Activated CD8-positive, alpha-beta memory T cell treated with anti-CD3 and anti-CD28 coated beads, Interleukin-2, amount 50 U/mL, for 24 hours (primary cell): ENCODE results near the gene BMPR1B.
"Not testable (repeated sequence)": the region's sequence is repeated elsewhere in the genome, so short reads cannot be mapped to it uniquely, and the experiment has no call there.

Source experiments
- DNase-seq: peaks from one replicate; pipeline ENCODE4 v3.0.0-alpha.2; 2020; ENCODE audit errors: extremely low read depth

The BMPR1B gene

DNA sequence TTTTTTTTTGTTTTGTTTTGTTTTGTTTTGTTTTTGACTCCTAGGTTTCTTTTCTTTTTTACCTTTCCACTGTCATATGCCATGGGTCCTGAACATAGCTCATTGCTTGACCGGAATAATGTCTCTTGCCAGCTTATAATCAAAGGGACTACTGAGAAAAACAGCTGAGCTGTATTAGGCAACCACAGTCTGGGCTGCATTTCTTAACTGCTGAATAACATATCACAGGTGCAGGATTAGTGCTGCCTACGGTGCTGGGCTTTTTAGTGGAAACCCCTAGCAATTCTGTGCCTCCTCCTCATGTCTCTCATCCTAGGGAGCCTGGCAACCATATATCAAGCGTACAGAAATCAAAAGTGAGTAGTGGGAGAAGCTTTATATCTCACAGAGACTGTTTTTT is 333.5 kb downstream of the BMPR1B start:
- DNase-seq, result no peak

DNA sequence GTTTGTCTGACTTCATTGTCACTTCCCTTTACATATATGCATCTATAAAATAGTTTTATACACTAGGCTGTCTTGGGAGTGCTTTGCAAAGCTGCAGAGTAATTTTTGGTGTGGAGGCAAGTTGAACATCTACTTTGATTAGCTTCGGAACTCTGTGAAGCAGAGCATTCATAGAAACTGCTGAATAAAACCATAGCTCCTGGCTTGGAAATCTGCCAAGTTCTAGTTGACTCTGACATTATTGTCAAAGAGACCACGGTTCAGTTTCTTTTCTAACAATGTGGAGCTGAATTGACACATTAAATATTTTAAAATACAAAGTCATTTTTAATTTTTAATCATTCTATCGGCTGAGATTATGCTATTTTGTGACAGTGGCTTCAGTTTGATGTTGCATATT is 335.0 kb downstream of the BMPR1B start:
- DNase-seq, result no peak

DNA sequence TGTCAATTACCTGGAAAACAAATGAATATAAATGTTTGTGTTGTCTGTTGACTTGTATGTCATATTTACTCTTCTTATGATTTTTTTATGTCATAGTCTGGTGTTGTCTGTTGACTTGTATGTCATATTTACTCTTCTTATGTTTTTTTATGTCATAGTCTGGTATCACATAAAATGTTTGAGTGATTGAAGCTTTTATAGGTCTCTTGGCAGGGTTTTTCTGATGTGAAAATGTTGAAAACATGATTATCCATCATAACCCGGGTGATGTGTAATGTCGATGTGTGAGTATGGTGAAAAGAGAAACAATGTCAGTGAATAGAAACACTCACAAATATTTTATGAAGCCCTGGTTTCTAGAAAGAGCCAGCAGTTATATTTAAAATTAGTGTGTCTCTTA is 335.7 kb downstream of the BMPR1B start:
- DNase-seq, result no peak

DNA sequence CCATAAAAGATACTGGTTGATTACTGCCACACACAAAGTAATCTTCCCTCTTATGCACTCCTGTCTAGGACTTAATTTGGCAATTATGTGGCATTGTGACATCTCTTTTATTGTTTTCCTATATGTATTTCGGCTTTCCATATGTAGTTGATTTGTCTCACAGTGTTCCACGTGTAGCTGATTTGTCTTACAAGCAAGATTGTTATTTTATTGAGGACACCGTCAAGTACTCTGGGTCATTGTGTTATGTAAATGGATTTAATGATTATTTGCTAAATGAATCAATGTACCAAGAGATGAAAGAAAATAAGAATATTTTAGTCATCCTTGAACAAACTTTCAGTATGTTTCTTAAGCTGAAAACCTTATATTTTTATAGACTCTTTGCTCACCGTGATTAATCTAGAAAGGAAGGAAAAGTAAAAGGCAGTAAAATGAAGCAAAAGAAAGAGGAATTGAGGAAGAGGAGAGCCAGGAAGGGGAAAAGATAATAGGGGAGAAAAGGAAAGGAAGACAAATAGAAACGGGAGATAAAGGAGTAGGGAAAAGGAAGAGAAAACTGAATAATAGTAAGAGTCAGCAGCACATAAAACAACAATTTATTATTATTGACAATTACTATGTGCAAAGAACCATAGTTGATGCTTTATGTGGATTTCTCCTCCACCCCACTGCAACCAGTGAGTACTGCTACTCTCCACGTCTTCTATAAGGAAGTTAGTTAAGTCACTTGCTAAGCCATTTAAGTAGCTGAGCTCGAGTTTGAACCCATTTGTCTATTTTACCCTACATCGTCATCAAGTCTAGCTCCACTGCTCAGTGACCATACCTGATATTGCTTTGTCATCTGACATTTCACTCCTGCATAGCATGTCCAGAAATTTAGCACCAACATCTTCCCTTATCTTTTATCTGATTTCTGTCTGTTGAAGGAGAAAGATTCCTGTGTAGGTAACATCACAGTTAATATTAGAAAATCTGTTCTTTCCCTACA is 336.5 kb downstream of the BMPR1B start:
- DNase-seq, result no peak

DNA sequence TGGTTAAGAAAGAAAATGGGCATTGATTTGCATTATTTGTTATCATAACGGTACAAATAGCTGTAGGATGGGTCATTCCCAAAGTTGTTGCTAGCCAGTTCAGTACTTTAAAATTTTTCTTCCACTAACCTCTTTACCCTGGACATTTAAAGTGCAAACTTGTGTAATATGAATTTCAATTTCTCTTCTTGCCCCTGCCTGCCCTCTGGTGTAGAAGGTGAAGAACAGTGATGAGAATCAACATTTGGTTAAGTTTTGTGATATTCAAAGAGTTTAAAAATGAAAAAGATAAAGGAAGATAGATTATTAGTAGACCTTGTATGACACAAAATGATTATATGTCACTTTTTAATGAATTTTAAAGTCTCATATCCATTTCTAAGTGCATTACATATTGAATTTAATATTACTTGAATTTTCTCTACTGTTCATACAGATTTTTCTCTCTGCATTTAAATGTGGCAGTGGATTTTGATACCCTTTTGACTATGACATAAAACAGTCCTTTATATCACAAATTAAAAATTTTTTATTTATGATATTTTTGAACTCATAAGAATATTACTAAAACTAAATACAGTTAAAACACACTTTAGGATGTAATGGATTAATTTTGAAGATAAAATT is 337.7 kb downstream of the BMPR1B start:
- no peak for DNase-seq

DNA sequence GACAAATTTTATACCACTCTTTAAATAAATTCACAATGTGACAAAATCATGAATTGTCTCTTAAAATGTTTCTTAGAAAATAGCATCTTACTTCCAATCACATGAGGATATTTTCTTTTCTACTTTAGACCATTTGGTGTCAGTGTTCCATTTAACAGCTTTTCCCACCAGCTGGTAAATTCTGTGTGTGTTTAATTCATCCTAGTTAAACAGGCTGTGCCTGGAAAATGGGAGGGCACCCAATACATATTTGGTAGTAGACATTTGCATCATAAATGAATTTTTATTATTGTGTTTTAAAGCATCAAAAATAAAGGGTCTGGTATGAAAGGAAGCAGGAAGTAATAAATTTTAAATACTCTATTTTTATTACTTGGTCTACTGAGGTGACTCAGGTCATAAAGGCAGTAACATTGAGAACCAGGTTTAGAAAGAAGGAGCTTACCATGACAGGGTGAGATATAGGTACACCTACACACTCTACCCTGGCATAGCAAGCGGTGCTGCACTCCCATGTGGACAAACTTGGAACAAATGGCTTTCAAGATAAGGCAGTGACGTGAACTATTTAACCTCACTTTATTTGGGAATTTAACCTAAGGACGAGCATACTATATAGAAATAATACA is 344.5 kb downstream of the BMPR1B start:
- no peak for DNase-seq

DNA sequence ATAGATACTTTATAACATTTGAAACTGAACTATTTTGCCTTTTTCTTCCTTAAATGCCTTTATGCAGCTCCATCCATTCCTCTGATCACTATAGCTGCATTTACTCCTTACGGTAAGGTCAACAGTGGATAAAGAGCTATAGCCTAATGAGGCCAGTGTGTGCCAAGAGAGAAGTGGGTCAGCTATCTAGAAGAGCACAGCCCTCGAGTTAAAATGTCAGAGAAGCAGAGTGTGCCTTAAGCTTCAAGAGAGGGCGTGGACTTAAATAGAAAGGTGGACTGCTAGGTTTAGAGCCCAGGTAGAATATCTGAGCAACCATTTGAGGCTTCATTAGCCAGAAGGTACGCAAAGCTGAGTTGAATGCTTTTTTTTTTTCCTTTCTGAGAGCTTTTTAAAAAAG is 347.4 kb downstream of the BMPR1B start:
- no peak for DNase-seq

DNA sequence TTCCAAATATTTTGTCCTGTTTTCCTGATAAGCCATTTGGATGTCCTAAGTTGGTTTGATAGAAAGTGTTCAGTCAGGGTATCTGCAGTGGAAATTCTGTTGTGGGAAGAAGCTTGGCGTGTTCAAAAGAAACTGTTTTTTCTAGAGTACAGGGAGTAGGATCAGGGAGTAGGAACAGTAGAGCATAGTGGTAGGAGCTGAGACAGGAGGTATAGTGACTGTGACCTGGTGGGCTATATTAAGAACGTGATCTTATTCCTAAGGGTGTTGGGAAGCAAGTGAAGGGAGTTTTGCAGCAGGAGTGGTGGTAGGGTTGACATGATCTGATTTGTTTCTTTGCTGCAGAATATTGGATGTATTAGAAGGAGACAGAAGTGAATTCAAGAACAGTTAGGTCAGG is 348.2 kb downstream of the BMPR1B start:
- DNase-seq, result no peak

DNA sequence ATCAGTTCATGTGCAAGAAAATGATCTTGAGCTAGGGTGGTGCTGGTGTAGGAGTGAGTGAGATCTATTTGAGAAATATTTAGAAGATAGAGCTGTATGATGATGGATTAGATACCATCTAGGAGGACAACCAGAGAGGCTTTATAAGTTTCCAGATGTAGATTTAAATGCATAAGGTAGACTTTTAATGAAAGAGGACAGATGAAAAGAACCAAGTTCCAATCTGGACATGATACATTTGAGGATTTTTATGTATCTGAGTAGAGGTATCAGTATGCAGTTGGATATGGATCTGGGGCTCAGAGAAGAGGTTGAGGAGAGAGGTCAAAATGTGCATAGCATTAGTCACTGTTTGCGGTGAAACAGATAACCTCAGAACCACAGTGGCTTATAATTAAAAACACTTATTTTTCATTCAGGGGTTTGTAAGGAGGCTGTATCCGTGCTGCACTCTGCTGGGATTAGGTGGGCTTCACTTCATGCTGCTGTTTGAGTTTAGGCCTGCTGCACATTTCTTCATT is 348.7 kb downstream of the BMPR1B start:
- DNase-seq, result no peak

DNA sequence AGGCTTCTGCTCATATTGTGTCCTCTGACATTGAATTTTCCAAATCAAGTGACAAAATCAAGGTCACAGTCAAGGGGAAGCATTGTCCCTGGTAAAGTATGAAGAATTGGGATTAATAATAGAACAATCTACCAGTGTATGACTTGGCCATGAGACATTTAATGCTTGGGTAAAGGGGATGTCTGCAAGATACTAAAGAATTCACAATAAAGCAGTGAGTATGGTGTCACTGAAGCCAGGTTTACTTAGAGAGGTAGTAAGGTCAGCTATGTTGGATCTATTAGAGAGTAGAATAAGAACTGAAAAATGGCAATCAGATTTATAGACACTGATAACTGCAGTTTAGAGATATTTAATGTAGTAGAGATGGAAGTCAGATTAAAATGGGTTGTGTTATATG is 349.2 kb downstream of the BMPR1B start:
- no peak for DNase-seq

DNA sequence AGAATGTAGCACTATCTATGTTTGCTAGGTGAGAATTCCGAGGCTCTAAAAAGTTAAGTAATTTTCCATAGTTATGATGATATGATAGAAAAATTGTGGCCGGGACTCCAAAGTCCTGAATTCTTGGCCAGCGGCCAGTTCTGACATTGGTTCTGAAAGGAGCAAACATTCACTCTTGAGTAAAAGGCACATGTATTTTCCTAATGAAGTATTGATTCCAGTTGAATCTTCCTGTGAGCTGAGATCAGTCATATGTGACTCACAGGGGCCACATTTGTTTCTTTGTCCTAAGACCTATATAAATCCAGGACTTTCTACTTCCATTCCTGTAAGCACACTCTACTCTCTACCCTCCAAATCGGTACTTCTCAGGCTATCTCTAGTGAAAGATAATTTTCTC is 349.9 kb downstream of the BMPR1B start:
- DNase-seq, result no peak

DNA sequence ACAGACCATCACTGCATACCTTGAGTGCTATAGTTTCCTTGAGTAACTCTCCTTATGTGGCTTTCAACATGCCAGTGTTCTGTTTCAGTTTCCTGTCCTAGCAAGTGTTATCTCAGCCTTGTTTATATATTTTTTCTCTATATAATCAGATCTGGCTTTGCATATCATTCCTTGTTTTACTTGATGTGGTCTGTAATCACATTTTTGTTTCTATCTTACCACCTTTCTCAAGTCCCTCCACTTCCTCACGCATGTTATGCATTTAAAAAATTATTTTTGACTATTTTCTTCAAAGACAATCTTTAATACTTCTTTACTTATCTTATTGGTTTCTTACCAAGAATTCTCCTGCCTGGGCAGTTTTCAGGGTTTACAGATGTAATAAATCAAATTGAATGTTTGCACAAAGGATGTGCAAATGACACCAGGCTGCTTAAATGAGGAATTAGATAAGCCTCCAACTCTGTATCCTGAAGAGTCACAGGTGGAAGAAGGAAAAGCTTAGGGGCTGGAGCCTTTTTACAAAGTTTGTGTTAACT is 351.2 kb downstream of the BMPR1B start:
- DNase-seq, result no peak

DNA sequence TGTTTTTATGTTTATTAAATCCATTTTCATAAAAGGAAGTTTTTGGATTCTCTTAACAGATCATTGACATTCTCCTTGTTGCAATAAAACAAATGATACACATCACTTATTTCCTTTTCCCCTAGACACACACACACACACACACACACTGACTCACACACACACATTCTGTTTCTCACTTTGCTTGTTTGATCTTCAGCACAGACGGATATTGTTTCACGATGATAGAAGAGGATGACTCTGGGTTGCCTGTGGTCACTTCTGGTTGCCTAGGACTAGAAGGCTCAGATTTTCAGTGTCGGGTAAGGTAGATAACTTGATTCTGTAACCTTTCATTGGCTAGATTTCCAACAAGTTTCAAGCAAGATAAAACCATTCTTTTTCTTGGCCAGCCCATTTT is 356.8 kb downstream of the BMPR1B start:
- no peak for DNase-seq

DNA sequence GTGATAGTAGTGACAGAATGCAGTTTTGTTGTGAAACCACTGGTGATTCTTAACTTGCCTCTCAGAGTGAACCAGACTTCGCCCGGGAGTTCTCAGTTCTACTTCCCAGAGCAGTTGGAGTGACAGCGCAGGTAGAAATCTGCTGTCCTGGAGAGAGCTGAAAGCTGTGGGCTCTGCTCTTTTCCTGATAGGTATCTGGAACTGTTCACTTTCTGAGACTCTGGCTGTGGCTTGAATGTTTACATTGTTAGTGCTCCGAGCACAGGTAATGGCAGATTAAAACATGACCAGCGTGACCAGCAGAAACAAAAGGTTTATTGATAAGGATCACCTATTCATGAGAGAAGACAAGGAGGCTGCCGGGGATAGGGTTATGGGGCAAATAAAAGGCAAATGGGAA is 360.7 kb downstream of the BMPR1B start:
- DNase-seq, result no peak

DNA sequence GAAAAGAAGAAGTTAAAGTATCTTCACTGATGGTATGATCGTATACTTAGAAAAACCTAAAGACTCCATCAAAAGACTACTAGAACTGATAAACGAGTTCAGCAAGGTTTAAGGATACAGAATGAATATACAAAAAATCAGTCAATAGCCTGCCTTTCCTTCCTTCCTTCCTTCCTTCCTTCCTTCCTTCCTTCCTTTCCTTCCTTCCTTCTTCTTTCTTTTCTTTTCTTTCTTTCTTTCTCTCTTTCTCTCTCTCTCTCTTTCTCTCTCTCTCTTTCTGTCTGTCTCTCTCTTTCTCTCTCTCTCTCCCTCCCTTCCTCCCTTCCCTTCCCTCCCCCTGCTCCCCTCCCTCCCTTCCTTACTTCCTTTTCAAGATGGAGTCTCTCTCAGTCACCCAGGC is 362.7 kb downstream of the BMPR1B start:
- no peak for DNase-seq

DNA sequence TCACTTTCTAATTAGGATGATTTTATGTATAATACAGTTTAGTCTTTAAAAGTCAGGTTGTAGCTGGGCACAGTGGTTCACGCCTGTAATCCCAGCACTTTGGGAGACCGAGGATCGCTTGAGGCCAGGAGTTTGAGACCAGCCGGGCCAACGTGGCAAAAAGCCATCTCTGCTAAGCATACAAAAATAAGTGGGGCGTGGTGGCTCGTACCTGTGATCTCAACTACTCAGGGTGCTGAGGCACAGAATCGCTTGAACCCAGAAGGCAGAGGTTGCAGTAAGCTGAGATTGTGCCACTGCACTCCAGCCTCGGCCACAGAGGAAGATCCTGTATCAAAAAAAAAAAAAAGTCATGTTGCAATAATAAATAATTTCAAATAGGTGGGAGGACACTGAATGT is 364.2 kb downstream of the BMPR1B start:
- DNase-seq, result no peak

DNA sequence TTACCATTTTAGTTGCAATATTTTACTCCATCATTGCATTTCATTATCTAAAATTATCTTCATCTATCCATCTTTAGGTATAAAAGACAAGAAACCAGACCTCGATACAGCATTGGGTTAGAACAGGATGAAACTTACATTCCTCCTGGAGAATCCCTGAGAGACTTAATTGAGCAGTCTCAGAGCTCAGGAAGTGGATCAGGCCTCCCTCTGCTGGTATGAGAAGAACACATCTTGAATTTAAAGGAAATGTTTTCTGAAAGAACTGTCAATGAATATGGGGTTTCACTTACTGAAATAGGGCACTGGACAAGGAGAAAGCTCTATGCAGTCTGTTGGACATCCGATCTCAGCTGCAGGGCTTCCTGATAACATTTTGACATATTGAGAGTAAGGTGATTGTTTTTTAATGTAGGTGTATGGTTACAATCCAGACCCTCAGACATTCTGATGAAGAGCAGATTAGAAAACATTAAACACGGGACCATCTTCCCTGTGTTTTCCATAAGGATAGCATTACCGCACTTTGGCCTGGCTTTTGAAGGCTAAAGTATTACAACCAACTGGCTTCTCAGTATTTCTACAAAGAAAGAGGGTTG is 367.2 kb downstream of the BMPR1B start:
- DNase-seq, result no peak

DNA sequence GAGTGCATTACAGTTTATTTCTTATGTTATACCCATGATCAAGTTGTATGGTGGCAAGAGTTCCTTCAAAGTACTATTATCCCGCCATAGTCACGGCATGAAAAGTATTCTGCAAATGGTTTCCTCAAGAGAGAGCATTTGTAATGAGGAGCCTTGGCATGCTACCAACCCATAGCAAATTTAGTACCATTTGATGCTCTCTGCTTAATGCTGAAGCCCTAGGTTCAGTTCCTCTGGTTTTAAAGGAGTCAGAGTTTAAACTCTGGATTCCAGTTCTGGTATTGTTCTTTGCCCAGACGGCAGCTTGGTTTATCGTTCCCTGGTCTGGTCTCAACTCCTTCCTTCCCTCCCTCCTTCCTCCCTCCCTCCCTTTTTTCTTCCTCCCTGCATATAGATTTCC is 371.3 kb downstream of the BMPR1B start:
- DNase-seq, result no peak

DNA sequence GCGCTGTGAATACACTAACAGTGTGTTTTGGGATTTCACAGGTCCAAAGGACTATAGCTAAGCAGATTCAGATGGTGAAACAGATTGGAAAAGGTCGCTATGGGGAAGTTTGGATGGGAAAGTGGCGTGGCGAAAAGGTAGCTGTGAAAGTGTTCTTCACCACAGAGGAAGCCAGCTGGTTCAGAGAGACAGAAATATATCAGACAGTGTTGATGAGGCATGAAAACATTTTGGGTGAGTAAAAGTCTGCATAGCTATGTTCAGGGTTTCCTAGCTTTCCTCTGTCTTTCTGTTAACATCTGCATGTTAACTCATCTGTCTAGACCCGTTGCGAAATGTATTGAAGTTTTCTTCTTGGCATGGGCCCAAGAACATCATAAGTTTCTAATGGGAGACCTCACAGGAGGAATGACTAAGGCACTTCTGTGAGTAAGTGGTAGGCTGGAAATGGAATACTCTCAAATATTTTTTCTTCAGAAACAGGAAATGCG is 372.1 kb downstream of the BMPR1B start:
- DNase-seq, result no peak

DNA sequence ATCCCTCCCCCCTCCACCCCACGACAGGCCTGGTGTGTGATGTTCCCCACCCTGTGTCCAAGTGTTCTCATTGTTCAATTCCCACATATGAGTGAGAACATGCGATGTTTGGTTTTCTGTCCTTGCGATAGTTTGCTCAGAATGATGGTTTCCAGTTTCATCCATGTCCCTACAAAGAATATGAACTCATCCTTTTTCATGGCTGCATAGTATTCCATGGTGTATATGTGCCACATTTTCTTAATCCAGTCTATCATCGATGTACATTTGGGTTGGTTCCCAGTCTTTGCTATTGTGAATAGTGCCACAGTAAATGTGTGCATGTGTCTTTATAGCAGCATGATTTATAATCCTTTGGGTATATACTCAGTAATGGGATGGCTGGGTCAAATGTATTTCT is 376.3 kb downstream of the BMPR1B start:
- DNase-seq, result not testable (repeated sequence)

DNA sequence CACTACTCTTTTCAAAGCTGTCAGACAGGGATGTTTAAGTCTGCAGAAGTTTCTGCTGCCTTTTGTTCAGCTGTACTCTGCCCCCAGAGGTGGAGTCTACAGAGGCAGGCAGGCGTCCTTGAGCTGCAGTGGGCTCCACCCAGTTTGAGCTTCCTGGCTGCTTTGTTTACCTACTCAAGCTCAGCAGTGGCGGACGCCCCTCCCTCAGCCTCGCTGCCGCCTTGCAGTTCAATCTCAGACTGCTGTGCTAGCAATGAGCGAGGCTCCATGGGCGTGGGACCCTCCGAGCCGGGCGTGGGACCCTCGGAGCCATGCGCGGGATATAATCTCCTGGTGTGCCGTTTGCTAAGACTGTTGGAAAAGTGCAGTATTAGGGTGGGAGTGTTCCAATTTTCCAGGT is 381.7 kb downstream of the BMPR1B start:
- not testable (repeated sequence) for DNase-seq

DNA sequence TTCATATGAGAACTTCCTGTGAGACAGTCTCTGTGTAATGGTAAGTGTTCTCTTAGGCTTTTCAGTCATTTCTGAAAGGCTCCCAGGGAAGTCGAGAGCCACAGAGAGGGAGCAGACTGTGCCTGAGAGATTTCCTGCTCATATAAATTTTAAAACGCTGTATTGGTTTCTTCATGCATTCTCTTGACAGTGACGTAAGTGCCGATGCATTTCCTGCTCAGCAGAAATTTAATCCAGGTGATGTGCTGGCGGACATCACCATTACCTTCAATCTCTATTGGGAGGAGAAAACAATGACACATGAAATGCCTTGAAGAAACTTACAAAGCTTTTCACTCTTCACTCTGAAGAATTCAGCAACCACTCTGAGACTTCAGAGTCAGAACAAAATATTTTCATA is 383.6 kb downstream of the BMPR1B start:
- no peak for DNase-seq
